MG63 (cell line): ENCODE measurements around the gene LCOR. TPM values are rescaled to one million over a fixed set of nuclear protein-coding genes. Genes with fewer than 3 reads are reported as not detected.
A peak's percentile ranks its signal among the peaks of the same experiment; 100 is the strongest.
"Not testable (repeated sequence)": the region's sequence is repeated elsewhere in the genome, so short reads cannot be mapped to it uniquely, and the experiment has no call there.

Experiments
- DNase-seq: peaks from one replicate; pipeline ENCODE4 v3.0.0-alpha.2; 2020
- H3K27me3 ChIP-seq: fragments of 250-450 bp; sonication (Bioruptor Pico); 2 replicates; pipeline ENCODE4 v1.5.1; 2020; ENCODE audit warnings: mild to moderate bottlenecking, moderate library complexity
- H3K36me3 ChIP-seq: fragments of 250-450 bp; sonication (Bioruptor Pico); 2 replicates; pipeline ENCODE4 v1.5.1; 2020; ENCODE audit warnings: mild to moderate bottlenecking, moderate library complexity
- H3K4me3 ChIP-seq: fragments of 250-450 bp; sonication (Bioruptor Pico); 2 replicates; pipeline ENCODE4 v1.5.1; 2020; ENCODE audit warnings: mild to moderate bottlenecking, moderate library complexity
- H3K9me3 ChIP-seq: fragments of 250-450 bp; sonication (Bioruptor Pico); 2 replicates; pipeline ENCODE4 v1.5.1; 2020; ENCODE audit warnings: mild to moderate bottlenecking, moderate library complexity
- total RNA-seq: library from RNA; depleted of rRNA; stranded (reverse); fragments of >200 nt; shearing (Covaris generic); gene quantifications from 2 replicates; pipeline ENCODE4 v1.2.3, GENCODE V29; 2014; ENCODE audit warnings: low replicate concordance

The LCOR gene
- total RNA-seq, 1 experiment from 2014 or later = 4.3 TPM

DNA sequence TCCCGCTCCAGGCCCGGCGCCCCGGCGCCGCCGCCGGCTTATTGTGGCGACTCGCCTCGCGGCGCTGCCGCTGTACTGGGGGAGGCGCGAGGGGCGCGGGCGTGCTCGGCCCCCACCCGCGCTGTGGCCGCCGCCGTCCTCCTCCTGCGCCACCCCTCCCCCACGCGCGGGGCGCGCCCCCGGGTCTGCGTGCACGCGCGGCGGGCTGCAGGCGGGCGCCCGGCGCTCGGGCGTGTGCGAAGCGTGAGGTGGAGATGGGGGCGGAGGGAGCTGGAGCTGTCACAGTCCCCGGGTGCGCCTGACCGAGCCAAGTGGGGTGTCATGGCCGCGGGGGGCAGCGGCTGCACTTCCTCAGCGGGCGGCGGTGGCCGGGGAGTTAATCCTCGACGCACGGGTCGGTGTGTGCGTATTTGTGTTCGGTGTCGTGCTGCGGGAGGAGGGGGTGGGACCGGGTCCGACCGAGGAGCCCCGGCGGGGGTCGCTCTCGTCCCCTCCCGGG is 672 bp downstream of the LCOR start:
- peaks cover 7% of the 10 kb centered on the region for H3K36me3 ChIP-seq
- DNase-seq = peak; percentile 82
- no peaks in the 10 kb centered on the region for H3K9me3 ChIP-seq
- H3K27me3 ChIP-seq = no peaks in the 10 kb centered on the region
- peak overlapping the region; percentile 85 for H3K4me3 ChIP-seq

DNA sequence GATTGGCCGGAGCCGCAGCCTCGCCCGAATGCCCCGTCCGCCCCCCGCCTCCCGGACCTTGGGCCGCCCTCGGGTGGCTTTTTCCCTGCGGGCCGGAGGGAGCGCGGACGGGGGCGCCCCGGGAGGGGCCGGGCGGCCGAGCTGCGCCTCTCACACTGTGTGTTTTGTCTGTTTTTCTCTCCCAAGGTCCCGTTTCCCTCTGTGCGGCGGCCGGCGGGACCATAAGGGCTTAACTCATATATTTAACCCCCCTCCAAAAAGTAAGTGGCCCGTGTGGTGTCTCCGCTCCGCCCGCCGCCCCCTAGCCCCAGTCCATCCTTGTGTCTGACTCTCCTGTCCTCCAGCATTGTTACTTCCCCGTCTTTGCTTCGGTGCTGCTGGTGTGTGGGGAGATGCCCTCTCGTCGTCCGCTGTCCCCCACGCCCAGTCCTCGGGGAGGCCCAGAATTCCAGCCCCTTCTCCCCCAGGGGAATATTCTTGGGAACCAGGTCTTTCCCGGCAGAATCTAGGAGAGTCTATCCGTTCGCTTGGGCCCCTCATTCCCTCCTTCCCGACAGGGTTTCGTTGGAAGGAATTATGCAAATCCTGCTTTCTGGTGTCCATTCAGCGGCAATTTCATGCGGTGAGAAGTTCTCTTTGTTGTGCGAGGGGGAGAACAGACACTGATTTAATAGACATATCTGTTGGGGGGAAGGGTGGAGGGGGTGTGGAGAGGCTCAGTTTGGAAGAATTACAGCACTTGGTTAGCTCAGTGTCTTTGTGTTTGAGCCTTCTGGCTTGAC is 1.3 kb downstream of the LCOR start:
- Histone ChIP-seq H3K36me3 (peaks cover 13% of the 10 kb centered on the region), H3K4me3 (peak overlapping the region; percentile 85), H3K27me3 (no peaks in the 10 kb centered on the region), H3K9me3 (no peaks in the 10 kb centered on the region)
- DNase-seq = peak; percentile 25

DNA sequence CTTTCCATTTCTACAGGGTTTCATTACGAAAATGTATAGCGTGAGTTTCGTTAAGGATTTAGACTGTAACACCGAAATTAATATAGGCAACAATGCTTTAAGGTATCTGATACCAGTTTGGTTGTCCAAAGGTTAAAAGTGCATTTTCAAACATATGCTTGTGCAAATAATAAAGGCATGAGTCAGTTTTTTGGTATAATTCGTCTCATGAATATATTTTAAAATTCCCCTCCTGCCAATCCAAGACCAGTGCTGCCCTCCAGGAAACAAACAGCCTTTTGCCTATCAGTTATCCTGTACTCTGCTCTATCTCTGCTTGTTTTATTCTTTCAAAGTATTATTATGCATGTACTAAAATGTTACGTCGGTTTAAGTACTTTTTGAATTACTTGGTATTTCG is 2.0 kb downstream of the LCOR start:
- DNase-seq = no peak
- H3K36me3 ChIP-seq = peaks cover 17% of the 10 kb centered on the region
- H3K4me3 ChIP-seq = peak overlapping the region; percentile 85

DNA sequence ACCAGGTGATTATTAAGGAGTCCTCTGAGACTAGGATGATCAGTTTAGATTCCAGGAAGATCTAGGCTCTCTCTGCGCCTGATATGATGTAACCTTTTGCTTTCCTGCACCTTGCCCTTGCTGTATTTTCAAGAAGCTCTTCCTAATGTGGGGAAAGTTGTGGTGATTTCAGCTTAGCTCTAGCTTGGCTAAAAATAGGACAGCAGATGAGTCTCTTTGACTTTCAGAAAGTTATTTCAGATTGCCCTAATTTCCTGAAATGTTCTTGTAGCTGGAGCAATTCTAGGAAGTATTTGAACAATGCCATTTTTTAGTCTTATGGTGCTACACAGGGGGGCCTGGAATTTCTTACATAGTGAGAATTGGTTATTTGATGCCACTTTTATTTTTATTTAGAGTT is 3.8 kb downstream of the LCOR start:
- H3K36me3 ChIP-seq = peaks cover 17% of the 10 kb centered on the region
- H3K27me3 ChIP-seq = no peaks in the 10 kb centered on the region
- H3K4me3 ChIP-seq = no peak overlapping the region
- DNase-seq = no peak
- H3K9me3 ChIP-seq = no peaks in the 10 kb centered on the region

More for the DNA sequence above, 2.0 kb downstream of the LCOR start:
- H3K27me3 ChIP-seq = no peaks in the 10 kb centered on the region
- H3K9me3 ChIP-seq = no peaks in the 10 kb centered on the region

DNA sequence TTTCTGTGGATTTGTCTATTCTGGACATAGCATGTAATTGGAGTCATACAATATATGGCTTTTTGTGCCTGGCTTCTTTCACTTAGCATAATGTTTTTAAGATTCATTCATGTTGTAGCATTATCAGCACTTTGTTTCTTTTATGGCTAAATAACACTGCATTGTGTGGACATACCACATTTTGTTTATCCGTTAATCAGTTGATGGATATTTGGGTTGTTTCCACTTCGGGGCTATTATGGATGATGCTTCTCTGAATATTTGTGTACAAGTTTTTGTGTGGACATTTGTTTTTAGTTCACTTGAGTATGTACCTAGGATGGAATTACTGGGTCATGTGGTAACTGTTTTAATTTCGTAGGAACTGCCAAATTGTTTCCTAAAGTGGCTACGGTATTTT is 6.4 kb downstream of the LCOR start:
- H3K27me3 ChIP-seq = no peaks in the 10 kb centered on the region
- no peaks in the 10 kb centered on the region for H3K9me3 ChIP-seq
- no peak for DNase-seq

DNA sequence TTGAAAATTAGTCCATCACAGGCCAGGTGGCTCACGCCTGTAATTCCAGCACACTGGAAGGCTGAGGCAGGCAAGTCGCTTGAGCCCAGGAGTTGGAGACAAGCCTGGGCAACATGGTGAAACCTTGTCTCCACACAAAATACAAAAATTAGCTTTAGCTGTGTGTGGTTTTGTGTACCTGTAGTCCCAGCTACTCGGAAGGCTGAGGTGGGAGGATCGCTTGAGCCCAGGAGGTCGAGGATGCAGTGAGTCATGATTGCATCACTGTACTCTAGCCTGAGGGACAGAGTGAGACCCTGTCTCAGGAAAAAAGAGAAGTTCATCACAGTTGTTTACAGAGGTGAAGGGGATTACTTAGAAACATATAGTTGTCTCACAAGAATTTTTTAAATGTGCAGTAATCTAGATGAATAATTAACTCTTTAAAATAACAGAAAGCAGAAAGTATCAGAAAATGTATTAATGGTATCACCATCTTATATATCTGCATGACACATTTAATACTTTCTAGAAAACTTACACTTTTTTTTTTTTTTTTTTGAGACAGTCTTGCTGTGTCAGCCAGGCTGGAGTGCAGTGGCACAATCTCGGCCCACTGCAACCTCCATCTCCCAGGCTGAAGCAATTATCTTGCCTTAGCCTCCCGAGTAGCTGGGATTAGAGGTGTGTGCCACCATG is 8.9 kb downstream of the LCOR start:
- DNase-seq = peak; percentile 40
- H3K36me3 ChIP-seq = peaks cover 13% of the 10 kb centered on the region
- no peak overlapping the region for H3K4me3 ChIP-seq
- no peaks in the 10 kb centered on the region for H3K27me3 ChIP-seq
- H3K9me3 ChIP-seq = no peaks in the 10 kb centered on the region

More for the DNA sequence above, 6.4 kb downstream of the LCOR start:
- Histone ChIP-seq H3K4me3 (no peak overlapping the region), H3K36me3 (peaks cover 14% of the 10 kb centered on the region)

DNA sequence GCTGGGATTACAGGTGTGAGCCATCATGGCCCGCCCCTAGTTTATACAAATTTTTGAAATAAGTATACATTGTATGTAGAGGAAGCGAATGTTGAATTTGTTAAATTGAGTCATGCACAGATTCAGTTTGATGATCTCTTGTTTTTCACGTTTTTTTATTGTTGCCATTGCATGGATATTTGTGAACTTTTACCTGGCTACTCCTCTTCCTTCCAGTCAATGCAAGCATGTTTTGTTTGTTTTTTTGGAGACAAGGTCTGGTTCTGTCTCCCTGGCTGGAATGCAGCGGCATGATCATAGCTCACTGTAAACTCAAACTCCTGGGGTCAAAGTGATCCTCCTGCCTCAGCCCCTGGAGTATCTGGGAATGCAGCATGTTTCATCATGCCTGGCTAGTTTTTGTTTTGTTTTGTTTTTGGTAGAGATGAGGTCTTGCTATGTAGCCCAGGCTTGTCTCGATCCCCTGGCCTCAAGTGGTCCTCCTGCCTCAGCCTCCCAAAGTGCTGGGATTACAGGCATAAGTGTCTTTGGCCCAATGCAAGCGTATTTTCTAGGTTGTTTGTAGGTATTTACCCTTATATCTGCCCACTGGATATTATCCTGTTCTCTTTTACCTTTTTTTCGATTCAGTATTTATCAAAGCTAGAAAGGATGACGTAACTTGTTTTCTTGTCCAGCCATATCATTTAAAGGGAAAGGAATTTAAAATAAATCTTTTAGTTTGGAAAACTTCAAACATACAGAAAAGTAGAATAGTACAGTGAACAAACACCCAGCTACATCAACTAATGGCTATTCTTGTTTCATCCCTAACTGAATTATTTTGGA is 11.0 kb downstream of the LCOR start:
- Histone ChIP-seq H3K27me3 (no peaks in the 10 kb centered on the region), H3K9me3 (no peaks in the 10 kb centered on the region), H3K4me3 (no peak overlapping the region), H3K36me3 (peaks cover 6% of the 10 kb centered on the region)
- DNase-seq = no peak

DNA sequence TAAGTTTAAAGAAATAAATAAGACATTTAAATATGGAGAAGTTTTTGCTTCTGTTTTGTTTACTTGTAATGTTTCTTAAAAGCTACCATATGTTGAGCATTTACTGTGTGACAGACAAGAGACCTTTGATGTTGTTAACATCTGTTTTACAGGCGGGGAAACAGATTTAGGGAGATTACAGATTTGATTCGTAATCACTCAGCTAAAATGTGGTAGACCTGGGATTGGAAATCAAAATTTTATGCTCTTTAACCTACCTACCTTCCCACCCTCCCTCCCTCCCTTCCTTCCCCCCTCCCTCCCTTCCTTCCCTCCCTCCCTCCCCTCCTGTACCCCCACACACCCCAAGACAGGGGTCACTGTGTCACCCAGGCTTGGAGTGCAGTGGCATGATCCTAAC is 11.7 kb downstream of the LCOR start:
- H3K36me3 ChIP-seq = no peaks in the 10 kb centered on the region
- no peak overlapping the region for H3K4me3 ChIP-seq
- DNase-seq = no peak
- H3K27me3 ChIP-seq = no peaks in the 10 kb centered on the region
- no peaks in the 10 kb centered on the region for H3K9me3 ChIP-seq

DNA sequence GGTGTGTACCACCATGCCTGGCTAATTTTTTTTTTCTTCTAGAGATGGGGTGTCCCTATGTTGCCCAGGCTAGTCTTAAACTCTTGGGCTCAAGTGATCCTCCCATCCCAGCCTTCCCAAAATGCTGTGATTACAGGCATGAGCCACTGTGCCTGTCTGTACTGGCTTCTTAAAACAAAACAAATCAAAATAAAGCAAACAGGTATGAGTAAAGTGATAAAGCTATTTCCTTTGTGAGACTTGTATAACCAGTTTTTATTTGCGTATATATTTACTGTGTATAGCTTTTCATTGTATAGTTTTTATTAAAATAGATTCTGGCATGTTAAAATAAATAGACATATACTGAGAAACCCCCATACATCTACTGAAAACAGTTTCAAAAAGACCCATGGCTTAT is 14.3 kb downstream of the LCOR start:
- Histone ChIP-seq H3K36me3 (no peaks in the 10 kb centered on the region), H3K9me3 (no peaks in the 10 kb centered on the region), H3K4me3 (no peak overlapping the region), H3K27me3 (no peaks in the 10 kb centered on the region)
- DNase-seq = no peak

DNA sequence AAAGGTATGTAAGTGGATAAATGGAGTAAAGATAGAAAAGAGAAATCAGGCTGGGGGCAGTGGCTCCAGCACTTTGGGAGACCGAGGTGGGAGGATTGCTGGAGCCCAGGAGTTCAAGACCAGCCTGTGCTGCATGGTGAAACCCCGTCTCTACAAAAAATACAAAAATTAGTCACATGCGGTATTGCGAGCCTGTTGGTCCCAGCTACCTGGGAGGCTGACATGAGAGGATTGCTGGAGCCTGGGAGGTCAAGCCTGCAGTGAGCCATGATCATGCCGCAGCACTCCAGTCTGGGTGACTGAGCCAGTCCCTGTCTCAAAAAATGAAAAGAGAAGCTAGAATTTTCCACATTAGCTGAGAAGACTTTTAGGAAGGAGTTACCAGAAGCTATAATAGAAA is 14.8 kb downstream of the LCOR start:
- Histone ChIP-seq H3K4me3 (no peak overlapping the region), H3K27me3 (no peaks in the 10 kb centered on the region), H3K9me3 (no peaks in the 10 kb centered on the region), H3K36me3 (no peaks in the 10 kb centered on the region)
- DNase-seq = no peak

DNA sequence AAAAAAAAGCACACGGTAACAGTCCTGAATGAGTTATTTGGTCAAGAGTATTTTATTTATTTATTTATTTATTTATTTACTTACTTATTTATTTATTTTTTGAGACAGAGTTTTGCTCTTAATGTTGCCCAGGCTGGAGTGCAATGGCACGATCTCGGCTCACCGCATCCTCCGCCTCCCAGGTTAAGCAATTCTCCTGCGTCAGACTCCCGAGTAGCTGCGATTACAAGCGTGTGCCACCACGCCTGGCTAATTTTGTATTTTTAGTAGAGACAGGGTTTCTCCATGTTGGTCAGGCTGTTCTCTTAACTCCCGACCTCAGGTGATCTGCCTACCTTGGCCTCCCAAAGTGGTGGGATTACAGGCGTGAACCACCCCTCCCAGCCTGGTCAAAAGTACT is 15.3 kb downstream of the LCOR start:
- H3K4me3 ChIP-seq, H3K9me3 ChIP-seq, DNase-seq, H3K36me3 ChIP-seq, H3K27me3 ChIP-seq: not testable (repeated sequence)

DNA sequence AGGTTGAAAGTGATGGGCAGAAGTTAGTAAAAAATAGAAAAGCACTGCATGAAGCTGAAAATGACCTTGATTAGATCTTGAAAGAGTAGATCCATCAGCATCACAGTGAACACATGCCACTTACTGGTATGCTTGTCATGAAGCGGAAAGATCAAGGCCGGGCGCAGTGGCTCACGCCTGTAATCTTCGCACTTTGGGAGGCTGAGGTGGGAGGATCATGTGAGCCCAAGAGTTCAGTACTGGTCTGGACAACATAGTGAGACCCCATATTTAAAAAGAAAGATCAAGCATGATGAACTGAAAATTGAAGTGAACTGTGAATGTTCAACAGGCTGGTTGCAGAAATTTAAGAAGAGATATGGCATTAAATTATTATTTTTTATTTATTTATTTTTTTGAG is 18.0 kb downstream of the LCOR start:
- H3K27me3 ChIP-seq = no peaks in the 10 kb centered on the region
- DNase-seq = no peak
- peaks cover 8% of the 10 kb centered on the region for H3K36me3 ChIP-seq
- no peak overlapping the region for H3K4me3 ChIP-seq
- no peaks in the 10 kb centered on the region for H3K9me3 ChIP-seq

DNA sequence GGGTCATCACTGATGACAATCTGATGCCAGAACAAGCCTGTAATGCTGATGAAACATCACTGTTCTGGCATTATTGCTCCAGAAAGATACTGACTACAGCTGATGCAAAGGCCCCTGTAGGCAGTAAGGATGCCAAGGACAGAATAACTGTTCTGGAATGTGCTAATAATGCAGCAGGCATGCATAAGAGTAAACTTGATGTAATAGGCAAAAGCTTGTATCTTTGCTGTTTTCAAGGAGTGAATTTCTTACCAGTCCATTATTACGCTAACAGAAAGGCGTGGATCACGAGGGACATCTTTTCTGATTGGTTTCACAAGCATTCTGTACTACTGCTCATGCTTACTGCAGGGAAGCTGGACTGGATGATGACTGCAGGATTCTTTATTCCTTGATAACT is 18.7 kb downstream of the LCOR start:
- Histone ChIP-seq H3K27me3 (no peaks in the 10 kb centered on the region), H3K36me3 (peaks cover 8% of the 10 kb centered on the region), H3K4me3 (no peak overlapping the region), H3K9me3 (no peaks in the 10 kb centered on the region)
- peak; percentile 67 for DNase-seq

DNA sequence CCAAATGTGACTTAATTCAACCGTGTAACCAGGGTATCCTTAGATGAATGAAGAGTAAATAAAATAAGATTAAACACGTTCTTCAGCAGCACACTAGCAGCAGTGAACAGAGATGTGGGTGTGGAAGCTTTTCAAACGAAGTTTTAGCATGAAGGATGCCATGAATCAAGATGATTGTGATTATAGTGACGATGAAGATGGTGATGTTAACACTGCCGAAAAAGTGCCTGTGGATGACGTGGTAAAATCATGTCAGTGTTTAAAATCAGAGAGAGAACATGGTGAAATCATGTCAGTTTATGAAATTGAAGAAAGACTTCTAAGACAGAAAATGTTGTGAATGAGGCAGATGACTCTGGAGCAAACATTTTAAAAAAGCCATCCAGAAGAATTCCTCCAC is 19.2 kb downstream of the LCOR start:
- H3K9me3 ChIP-seq = no peaks in the 10 kb centered on the region
- peaks cover 8% of the 10 kb centered on the region for H3K36me3 ChIP-seq
- no peak overlapping the region for H3K4me3 ChIP-seq
- H3K27me3 ChIP-seq = no peaks in the 10 kb centered on the region
- DNase-seq = no peak

DNA sequence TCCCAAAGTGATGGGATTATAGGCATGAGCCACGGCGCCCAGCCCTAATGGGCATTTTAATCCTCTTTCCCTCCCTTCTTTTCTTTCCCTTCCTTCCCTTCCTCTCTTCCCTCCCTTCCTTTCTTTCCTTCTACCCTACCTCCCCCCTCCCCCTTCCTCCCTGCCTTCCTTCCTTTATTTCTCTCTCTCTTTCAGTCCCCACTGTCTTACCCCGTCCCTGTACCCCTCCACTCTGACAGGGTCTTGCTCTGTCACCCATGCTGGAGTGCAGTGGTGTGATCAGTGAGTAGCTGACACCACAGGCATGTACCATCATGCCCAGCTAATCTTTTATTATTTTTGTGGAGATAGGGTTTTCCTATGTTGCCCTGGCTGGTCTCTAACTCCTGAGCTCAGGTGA is 24.2 kb downstream of the LCOR start:
- DNase-seq = no peak
- H3K9me3 ChIP-seq = no peaks in the 10 kb centered on the region
- H3K4me3 ChIP-seq = no peak overlapping the region
- H3K27me3 ChIP-seq = no peaks in the 10 kb centered on the region
- H3K36me3 ChIP-seq = peaks cover 38% of the 10 kb centered on the region

DNA sequence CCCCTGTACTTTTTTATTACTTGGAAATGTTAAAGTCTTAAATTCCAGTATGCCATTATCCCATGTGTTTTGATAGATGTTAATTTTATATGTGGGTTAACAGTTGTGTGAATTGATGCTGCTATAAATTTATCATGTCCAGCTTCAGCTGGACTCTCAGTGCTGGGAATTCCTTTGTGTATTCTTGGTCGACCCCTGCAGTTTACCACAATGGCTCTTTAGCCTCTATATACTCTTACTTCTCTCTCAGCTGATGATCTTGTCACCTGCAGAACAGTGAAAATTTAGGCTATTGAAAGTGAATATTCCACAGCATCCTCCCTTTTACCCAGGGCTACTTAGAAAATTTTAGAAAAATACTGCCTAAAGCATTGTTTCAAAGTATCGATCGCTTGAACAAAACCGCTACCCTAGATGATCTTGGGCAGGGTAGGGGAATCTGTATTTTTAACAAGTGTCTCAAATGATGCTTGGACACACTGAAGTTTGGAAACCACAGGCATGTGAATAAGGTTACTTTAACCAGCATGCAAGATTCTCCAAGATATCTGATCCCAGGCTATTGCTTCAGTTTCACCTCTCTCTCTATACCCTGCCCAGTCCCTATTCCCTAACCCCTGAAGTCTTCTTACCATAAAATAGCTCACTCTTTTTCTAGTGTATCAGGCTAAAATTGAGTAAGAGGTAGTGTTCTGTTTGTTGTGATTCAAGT is 25.4 kb downstream of the LCOR start:
- H3K9me3 ChIP-seq = no peaks in the 10 kb centered on the region
- no peaks in the 10 kb centered on the region for H3K27me3 ChIP-seq
- DNase-seq = no peak
- no peak overlapping the region for H3K4me3 ChIP-seq
- H3K36me3 ChIP-seq = peaks cover 43% of the 10 kb centered on the region
